Measurements from ENCODE around the gene PCDHB2.

DNA sequence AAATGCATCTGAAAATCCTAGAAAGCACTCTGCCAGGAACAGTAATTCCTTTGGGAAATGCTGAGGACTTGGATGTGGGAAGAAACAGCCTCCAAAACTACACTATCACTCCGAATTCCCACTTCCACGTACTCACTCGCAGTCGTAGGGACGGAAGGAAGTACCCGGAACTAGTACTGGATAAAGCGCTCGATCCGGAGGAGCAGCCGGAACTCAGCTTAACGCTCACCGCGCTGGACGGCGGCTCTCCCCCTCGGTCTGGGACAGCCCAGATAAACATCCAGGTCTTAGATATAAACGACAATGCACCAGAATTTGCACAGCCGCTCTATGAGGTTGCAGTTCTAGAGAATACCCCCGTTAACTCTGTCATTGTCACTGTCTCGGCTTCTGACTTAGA lies 6.6 kb downstream of the PCDHB2 start:
- no peak for TF ChIP-seq RCOR1 (IDR thresholded peaks at IDR 0.05; ENCODE audit: insufficient replicate concordance, low read length)
- TF ChIP-seq MXI1 (IDR thresholded peaks at IDR 0.05; ENCODE audit: borderline replicate concordance, low read depth, low read length), result no peak
- TF ChIP-seq POLR2A (IDR thresholded peaks at IDR 0.05; ENCODE audit: low read depth, low read length), result no peak
- TF ChIP-seq, protein P1, sequence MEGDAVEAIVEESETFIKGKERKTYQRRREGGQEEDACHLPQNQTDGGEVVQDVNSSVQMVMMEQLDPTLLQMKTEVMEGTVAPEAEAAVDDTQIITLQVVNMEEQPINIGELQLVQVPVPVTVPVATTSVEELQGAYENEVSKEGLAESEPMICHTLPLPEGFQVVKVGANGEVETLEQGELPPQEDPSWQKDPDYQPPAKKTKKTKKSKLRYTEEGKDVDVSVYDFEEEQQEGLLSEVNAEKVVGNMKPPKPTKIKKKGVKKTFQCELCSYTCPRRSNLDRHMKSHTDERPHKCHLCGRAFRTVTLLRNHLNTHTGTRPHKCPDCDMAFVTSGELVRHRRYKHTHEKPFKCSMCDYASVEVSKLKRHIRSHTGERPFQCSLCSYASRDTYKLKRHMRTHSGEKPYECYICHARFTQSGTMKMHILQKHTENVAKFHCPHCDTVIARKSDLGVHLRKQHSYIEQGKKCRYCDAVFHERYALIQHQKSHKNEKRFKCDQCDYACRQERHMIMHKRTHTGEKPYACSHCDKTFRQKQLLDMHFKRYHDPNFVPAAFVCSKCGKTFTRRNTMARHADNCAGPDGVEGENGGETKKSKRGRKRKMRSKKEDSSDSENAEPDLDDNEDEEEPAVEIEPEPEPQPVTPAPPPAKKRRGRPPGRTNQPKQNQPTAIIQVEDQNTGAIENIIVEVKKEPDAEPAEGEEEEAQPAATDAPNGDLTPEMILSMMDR (conservative IDR thresholded peaks at IDR 0.05; ENCODE audit: low read depth, low read length), result no peak
- no peak for TF ChIP-seq RFX5 (IDR thresholded peaks at IDR 0.05; ENCODE audit: low read depth, low read length)
- no peak for TF ChIP-seq MAFK (IDR thresholded peaks at IDR 0.05; ENCODE audit: low read depth, low read length)
- no peak for TF ChIP-seq CHD1 (IDR thresholded peaks at IDR 0.05; ENCODE audit: low read depth, low read length)
- TF ChIP-seq CEBPB (IDR thresholded peaks at IDR 0.05; ENCODE audit: low read depth, low read length), result no peak
- TF ChIP-seq SMC3 (IDR thresholded peaks at IDR 0.05; ENCODE audit: low read depth, low read length), result no peak

All from IMR-90 (cell line).